ENCODE results near the gene MYRFL.

MYRFL gene

GRCh38 chr12:69821456-69822159 is 3.4 kb upstream of the MYRFL start:
- H3K9me3 ChIP-seq (ENCODE audit: control insufficient read depth in 5 of 5, low read length in 5 of 5), result no peaks in the 10 kb centered on the region
- H3K4me3 ChIP-seq (ENCODE audit: low read depth in 1 of 5, low read length in 5 of 5), result no peak overlapping the region
- H3K4me1 ChIP-seq (ENCODE audit: control insufficient read depth in 5 of 5, insufficient read depth in 5 of 5, low read length in 5 of 5), result peaks cover 0 to 9% (median 6%) of the 10 kb centered on the region in 5 donors
- peaks cover 0 to 3% (median 0%) of the 10 kb centered on the region in 5 donors for H3K27me3 ChIP-seq (ENCODE audit: control insufficient read depth in 5 of 5, insufficient read depth in 4 of 5, low read length in 5 of 5)
- H3K9ac ChIP-seq (ENCODE audit: low read length in 5 of 5), result no peak overlapping the region
- H3K27ac ChIP-seq (ENCODE audit: low read depth, low read length), result no peak overlapping the region
- no peaks in the 10 kb centered on the region for H3K36me3 ChIP-seq (ENCODE audit: control insufficient read depth in 5 of 5, insufficient read depth in 5 of 5, low read length in 5 of 5)

GRCh38 chr12:69822201-69822860 is 2.7 kb upstream of the MYRFL start:
- no peaks in the 10 kb centered on the region for H3K9me3 ChIP-seq (ENCODE audit: control insufficient read depth in 5 of 5, low read length in 5 of 5)
- H3K9ac ChIP-seq (ENCODE audit: low read length in 5 of 5), result no peak overlapping the region
- H3K27ac ChIP-seq (ENCODE audit: low read depth, low read length), result no peak overlapping the region
- no peaks in the 10 kb centered on the region for H3K36me3 ChIP-seq (ENCODE audit: control insufficient read depth in 5 of 5, insufficient read depth in 5 of 5, low read length in 5 of 5)
- no peak overlapping the region for H3K4me3 ChIP-seq (ENCODE audit: low read depth in 1 of 5, low read length in 5 of 5)
- H3K27me3 ChIP-seq (ENCODE audit: control insufficient read depth in 5 of 5, insufficient read depth in 4 of 5, low read length in 5 of 5), result peaks cover 0 to 3% (median 0%) of the 10 kb centered on the region in 5 donors
- H3K4me1 ChIP-seq (ENCODE audit: control insufficient read depth in 5 of 5, insufficient read depth in 5 of 5, low read length in 5 of 5), result peaks cover 0 to 9% (median 6%) of the 10 kb centered on the region in 5 donors

- Histone ChIP-seq H3K9me3 (ENCODE audit: control insufficient read depth in 5 of 5, low read length in 5 of 5) (no peaks in the 10 kb centered on the region), H3K4me3 (ENCODE audit: low read depth in 1 of 5, low read length in 5 of 5) (no peak overlapping the region), H3K4me1 (ENCODE audit: control insufficient read depth in 5 of 5, insufficient read depth in 5 of 5, low read length in 5 of 5) (peaks cover 0 to 9% (median 6%) of the 10 kb centered on the region in 5 donors), H3K27me3 (ENCODE audit: control insufficient read depth in 5 of 5, insufficient read depth in 4 of 5, low read length in 5 of 5) (peaks cover 0 to 3% (median 0%) of the 10 kb centered on the region in 5 donors), H3K27ac (ENCODE audit: low read depth, low read length) (no peak overlapping the region), H3K9ac (ENCODE audit: low read length in 5 of 5) (no peak overlapping the region), H3K36me3 (ENCODE audit: control insufficient read depth in 5 of 5, insufficient read depth in 5 of 5, low read length in 5 of 5) (no peaks in the 10 kb centered on the region)
Observed at GRCh38 chr12:69824028-69824427, 999 bp upstream of the MYRFL start.

GRCh38 chr12:69828897-69829296 is 3.9 kb downstream of the MYRFL start:
- Histone ChIP-seq H3K4me3 (ENCODE audit: low read depth in 1 of 5, low read length in 5 of 5) (no peak overlapping the region), H3K4me1 (ENCODE audit: control insufficient read depth in 5 of 5, insufficient read depth in 5 of 5, low read length in 5 of 5) (peaks cover 0 to 8% (median 0%) of the 10 kb centered on the region in 5 donors), H3K27ac (ENCODE audit: low read depth, low read length) (no peak overlapping the region), H3K36me3 (ENCODE audit: control insufficient read depth in 5 of 5, insufficient read depth in 5 of 5, low read length in 5 of 5) (no peaks in the 10 kb centered on the region), H3K27me3 (ENCODE audit: control insufficient read depth in 5 of 5, insufficient read depth in 4 of 5, low read length in 5 of 5) (peaks cover 0 to 3% (median 0%) of the 10 kb centered on the region in 5 donors), H3K9ac (ENCODE audit: low read length in 5 of 5) (no peak overlapping the region), H3K9me3 (ENCODE audit: control insufficient read depth in 5 of 5, low read length in 5 of 5) (no peaks in the 10 kb centered on the region)

GRCh38 chr12:69833696-69834095 is 8.7 kb downstream of the MYRFL start:
- H3K9ac ChIP-seq (ENCODE audit: low read length in 5 of 5), result no peak overlapping the region
- H3K4me1 ChIP-seq (ENCODE audit: control insufficient read depth in 5 of 5, insufficient read depth in 5 of 5, low read length in 5 of 5), result peaks cover 0 to 8% (median 0%) of the 10 kb centered on the region in 5 donors
- H3K27me3 ChIP-seq (ENCODE audit: control insufficient read depth in 5 of 5, insufficient read depth in 4 of 5, low read length in 5 of 5), result no peaks in the 10 kb centered on the region
- H3K4me3 ChIP-seq (ENCODE audit: low read depth in 1 of 5, low read length in 5 of 5), result no peak overlapping the region
- H3K36me3 ChIP-seq (ENCODE audit: control insufficient read depth in 5 of 5, insufficient read depth in 5 of 5, low read length in 5 of 5), result no peaks in the 10 kb centered on the region
- no peaks in the 10 kb centered on the region for H3K9me3 ChIP-seq (ENCODE audit: control insufficient read depth in 5 of 5, low read length in 5 of 5)
- no peak overlapping the region for H3K27ac ChIP-seq (ENCODE audit: low read depth, low read length)

- no peaks in the 10 kb centered on the region for H3K27me3 ChIP-seq (ENCODE audit: control insufficient read depth in 5 of 5, insufficient read depth in 4 of 5, low read length in 5 of 5)
- peaks cover 0 to 8% (median 0%) of the 10 kb centered on the region in 5 donors for H3K4me1 ChIP-seq (ENCODE audit: control insufficient read depth in 5 of 5, insufficient read depth in 5 of 5, low read length in 5 of 5)
- no peaks in the 10 kb centered on the region for H3K36me3 ChIP-seq (ENCODE audit: control insufficient read depth in 5 of 5, insufficient read depth in 5 of 5, low read length in 5 of 5)
- no peaks in the 10 kb centered on the region for H3K9me3 ChIP-seq (ENCODE audit: control insufficient read depth in 5 of 5, low read length in 5 of 5)
- no peak overlapping the region for H3K27ac ChIP-seq (ENCODE audit: low read depth, low read length)
- no peak overlapping the region for H3K9ac ChIP-seq (ENCODE audit: low read length in 5 of 5)
- H3K4me3 ChIP-seq (ENCODE audit: low read depth in 1 of 5, low read length in 5 of 5), result no peak overlapping the region
Observed at GRCh38 chr12:69834147-69834546, 9.1 kb downstream of the MYRFL start.

GRCh38 chr12:69834576-69834975 is 9.5 kb downstream of the MYRFL start:
- Histone ChIP-seq H3K4me1 (ENCODE audit: control insufficient read depth in 5 of 5, insufficient read depth in 5 of 5, low read length in 5 of 5) (peaks cover 0 to 8% (median 0%) of the 10 kb centered on the region in 5 donors), H3K27me3 (ENCODE audit: control insufficient read depth in 5 of 5, insufficient read depth in 4 of 5, low read length in 5 of 5) (no peaks in the 10 kb centered on the region), H3K36me3 (ENCODE audit: control insufficient read depth in 5 of 5, insufficient read depth in 5 of 5, low read length in 5 of 5) (no peaks in the 10 kb centered on the region), H3K9me3 (ENCODE audit: control insufficient read depth in 5 of 5, low read length in 5 of 5) (no peaks in the 10 kb centered on the region), H3K27ac (ENCODE audit: low read depth, low read length) (no peak overlapping the region), H3K9ac (ENCODE audit: low read length in 5 of 5) (no peak overlapping the region), H3K4me3 (ENCODE audit: low read depth in 1 of 5, low read length in 5 of 5) (no peak overlapping the region)

- no peaks in the 10 kb centered on the region for H3K36me3 ChIP-seq (ENCODE audit: control insufficient read depth in 5 of 5, insufficient read depth in 5 of 5, low read length in 5 of 5)
- no peak overlapping the region for H3K9ac ChIP-seq (ENCODE audit: low read length in 5 of 5)
- no peaks in the 10 kb centered on the region for H3K27me3 ChIP-seq (ENCODE audit: control insufficient read depth in 5 of 5, insufficient read depth in 4 of 5, low read length in 5 of 5)
- no peak overlapping the region for H3K27ac ChIP-seq (ENCODE audit: low read depth, low read length)
- peaks cover 0 to 8% (median 0%) of the 10 kb centered on the region in 5 donors for H3K4me1 ChIP-seq (ENCODE audit: control insufficient read depth in 5 of 5, insufficient read depth in 5 of 5, low read length in 5 of 5)
- H3K9me3 ChIP-seq (ENCODE audit: control insufficient read depth in 5 of 5, low read length in 5 of 5), result no peaks in the 10 kb centered on the region
- no peak overlapping the region for H3K4me3 ChIP-seq (ENCODE audit: low read depth in 1 of 5, low read length in 5 of 5)
Observed at GRCh38 chr12:69835081-69835480, 10.1 kb downstream of the MYRFL start.

- Histone ChIP-seq H3K27me3 (ENCODE audit: control insufficient read depth in 5 of 5, insufficient read depth in 4 of 5, low read length in 5 of 5) (no peaks in the 10 kb centered on the region), H3K9ac (ENCODE audit: low read length in 5 of 5) (no peak overlapping the region), H3K4me1 (ENCODE audit: control insufficient read depth in 5 of 5, insufficient read depth in 5 of 5, low read length in 5 of 5) (peaks cover 0 to 13% (median 0%) of the 10 kb centered on the region in 5 donors), H3K27ac (ENCODE audit: low read depth, low read length) (no peak overlapping the region), H3K36me3 (ENCODE audit: control insufficient read depth in 5 of 5, insufficient read depth in 5 of 5, low read length in 5 of 5) (no peaks in the 10 kb centered on the region), H3K9me3 (ENCODE audit: control insufficient read depth in 5 of 5, low read length in 5 of 5) (no peaks in the 10 kb centered on the region), H3K4me3 (ENCODE audit: low read depth in 1 of 5, low read length in 5 of 5) (no peak overlapping the region)
Observed at GRCh38 chr12:69836015-69836414, 11.0 kb downstream of the MYRFL start.

GRCh38 chr12:69837191-69837590 is 12.2 kb downstream of the MYRFL start:
- no peaks in the 10 kb centered on the region for H3K36me3 ChIP-seq (ENCODE audit: control insufficient read depth in 5 of 5, insufficient read depth in 5 of 5, low read length in 5 of 5)
- no peak overlapping the region for H3K4me3 ChIP-seq (ENCODE audit: low read depth in 1 of 5, low read length in 5 of 5)
- no peak overlapping the region for H3K9ac ChIP-seq (ENCODE audit: low read length in 5 of 5)
- H3K27me3 ChIP-seq (ENCODE audit: control insufficient read depth in 5 of 5, insufficient read depth in 4 of 5, low read length in 5 of 5), result no peaks in the 10 kb centered on the region
- no peaks in the 10 kb centered on the region for H3K9me3 ChIP-seq (ENCODE audit: control insufficient read depth in 5 of 5, low read length in 5 of 5)
- H3K4me1 ChIP-seq (ENCODE audit: control insufficient read depth in 5 of 5, insufficient read depth in 5 of 5, low read length in 5 of 5), result peaks cover 0 to 8% (median 0%) of the 10 kb centered on the region in 5 donors
- no peak overlapping the region for H3K27ac ChIP-seq (ENCODE audit: low read depth, low read length)
